K562 (cell line): ENCODE results near the gene CACNA1C. TPM values are rescaled to one million over a fixed set of nuclear protein-coding genes. Genes with fewer than 3 reads are reported as not detected.

ENCODE experiments used
- BACH1 ChIP-seq: fragments of 200-800 bp; sonication (Bioruptor generic); IDR thresholded peaks from 2 replicates; pipeline ENCODE4 v1.6.1; 2016; ENCODE audit warnings: missing genetic modification characterization, missing compliant biosample characterization
- CC2D1A ChIP-seq: fragments of 450-650 bp; IDR thresholded peaks from 2 replicates; pipeline ENCODE4 v1.6.1; 2017; ENCODE audit warnings: mild to moderate bottlenecking
- DNMT1 ChIP-seq: fragments of 450-650 bp; IDR thresholded peaks from 2 replicates; pipeline ENCODE4 v1.6.1; 2016; ENCODE audit warnings: antibody characterized with exemption, mild to moderate bottlenecking
- E2F8 ChIP-seq: fragments of 450-650 bp; IDR thresholded peaks from 2 replicates; pipeline ENCODE4 v1.7.1; 2018; ENCODE audit warnings: mild to moderate bottlenecking, low read depth; ENCODE audit not compliant: partially characterized antibody
- GABPB2 ChIP-seq: fragments of 250-450 bp; sonication (Bioruptor Pico); conservative IDR thresholded peaks from 2 replicates; pipeline ENCODE4 v1.5.1; 2021; ENCODE audit warnings: mild to moderate bottlenecking
- HDAC1 ChIP-seq, 2 experiments: fragments of 450-650 bp; IDR thresholded peaks; 2 replicates each; pipeline ENCODE4 v1.6.1; 2016 to 2017; ENCODE audit warnings: inconsistent platforms in 1 of 2, mild to moderate bottlenecking in 1 of 2, moderate library complexity in 1 of 2
- KHSRP ChIP-seq: fragments of 450-650 bp; IDR thresholded peaks from 2 replicates; pipeline ENCODE4 v1.6.1; 2017
- PHB2 ChIP-seq: fragments of 450-650 bp; IDR thresholded peaks from 2 replicates; pipeline ENCODE4 v1.6.1; 2017; ENCODE audit warnings: low read depth
- POLR2B ChIP-seq: fragments of 450-650 bp; IDR thresholded peaks from 2 replicates; pipeline ENCODE4 v1.6.1; 2018; ENCODE audit warnings: low read depth; ENCODE audit not compliant: partially characterized antibody
- STAT5A ChIP-seq: IDR thresholded peaks from 2 replicates; pipeline ENCODE4 v1.6.1; 2012; ENCODE audit warnings: low read length, inconsistent platforms, borderline replicate concordance
- TCFL5 ChIP-seq: fragments of 250-450 bp; sonication (Bioruptor Pico); conservative IDR thresholded peaks from 2 replicates; pipeline ENCODE4 v1.6.1; 2021; ENCODE audit warnings: mild to moderate bottlenecking, moderate library complexity, matching md5 sums
- ZBTB40 ChIP-seq, 2 experiments: fragments of 450-650 bp in 1 of 2; sonication (generic) in 1 of 2; formaldehyde crosslinking in 1 of 2; IDR thresholded peaks; 2 replicates each; pipeline versions ENCODE4 v1.7.1 to v1.9.0; 2016 to 2022; ENCODE audit warnings: inconsistent platforms in 1 of 2, mild to moderate bottlenecking in 1 of 2, missing genetic modification reagents in 1 of 2
- ZFP36 ChIP-seq: fragments of 150-350 bp; IDR thresholded peaks from 2 replicates; pipeline ENCODE4 v1.6.1; 2018; ENCODE audit warnings: low read length, low read depth; ENCODE audit not compliant: partially characterized antibody
- ZNF217 ChIP-seq: sonication (generic); formaldehyde crosslinking; IDR thresholded peaks from 2 replicates; pipeline ENCODE4 v1.8.0; 2022; ENCODE audit warnings: mild to moderate bottlenecking, missing genetic modification reagents
- polyA plus RNA-seq, 8 experiments: library from polyadenylated mRNA; depleted of rRNA in 4 of 8; stranded (reverse) in 5 of 8; unstranded in 3 of 8; fragments of >200 nt; fragmentation: Nextera tagmentation in 2 of 8; fragmentation: Illumina TruSeq in 1 of 8; extraction: Ambion mirVana in 2 of 8; extraction: Trizol in 1 of 8; gene quantifications; 2 replicates each; pipeline versions ENCODE4 v1.2.1 to v1.2.3, GENCODE V29; 2011 to 2014; ENCODE audit warnings: inconsistent platforms in 1 of 8, missing spikeins in 1 of 8
- total RNA-seq, 7 experiments: library from RNA; depleted of rRNA in 6 of 7; stranded (reverse); fragments of >200 nt in 6 of 7; fragmentation: Illumina TruSeq in 2 of 7; extraction: Trizol in 2 of 7; gene quantifications; 2 replicates each; pipeline versions ENCODE4 v1.2.1 to v1.2.3, GENCODE V29; 2011 to 2021; ENCODE audit warnings: low replicate concordance in 1 of 7
- TF ChIP-seq, protein P1 (sequence below): fragments of 250-450 bp; sonication (Bioruptor Pico); IDR thresholded peaks from 2 replicates; pipeline ENCODE4 v1.4.0; 2020

The CACNA1C gene
- total and polyA plus RNA-seq, 9 of the 15 experiments (the other 6 are each of a cell fraction or from before 2014, with no cell fraction given), result not detected

GRCh38 chr12:2004113-2004929 lies 48.5 kb upstream of the CACNA1C start, which contains the start of gene DCP1B (continued):
- TF ChIP-seq ZBTB40 (IDR thresholded peaks at IDR 0.05), result peak; percentile 52
- no peak for TF ChIP-seq ZBTB40 (CRISPR knock-in tag; IDR thresholded peaks at IDR 0.05)
- no peak for TF ChIP-seq DNMT1
- no peak for TF ChIP-seq PHB2
- TF ChIP-seq HDAC1 (IDR thresholded peaks at IDR 0.05), result peak in 1 of 2 experiments; percentile 52; a peak in 2 of 4 replicates
- no peak for TF ChIP-seq BACH1 (tag)
- TF ChIP-seq POLR2B, result peak; percentile 56
- no peak for TF ChIP-seq ZNF217 (CRISPR knock-in tag)
- TF ChIP-seq, protein P1, sequence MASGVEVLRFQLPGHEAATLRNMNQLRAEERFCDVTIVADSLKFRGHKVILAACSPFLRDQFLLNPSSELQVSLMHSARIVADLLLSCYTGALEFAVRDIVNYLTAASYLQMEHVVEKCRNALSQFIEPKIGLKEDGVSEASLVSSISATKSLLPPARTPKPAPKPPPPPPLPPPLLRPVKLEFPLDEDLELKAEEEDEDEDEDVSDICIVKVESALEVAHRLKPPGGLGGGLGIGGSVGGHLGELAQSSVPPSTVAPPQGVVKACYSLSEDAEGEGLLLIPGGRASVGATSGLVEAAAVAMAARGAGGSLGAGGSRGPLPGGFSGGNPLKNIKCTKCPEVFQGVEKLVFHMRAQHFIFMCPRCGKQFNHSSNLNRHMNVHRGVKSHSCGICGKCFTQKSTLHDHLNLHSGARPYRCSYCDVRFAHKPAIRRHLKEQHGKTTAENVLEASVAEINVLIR (CRISPR knock-in tag), result no peak
- no peak for TF ChIP-seq CC2D1A
- TF ChIP-seq TCFL5, result no peak
- TF ChIP-seq ZFP36, result no peak
- no peak for TF ChIP-seq E2F8
- no peak for TF ChIP-seq STAT5A
- TF ChIP-seq GABPB2 (CRISPR knock-in tag), result no peak
- TF ChIP-seq KHSRP, result no peak
